ES-I3 (cell line): ENCODE results near the gene RIC8A.

Source experiments
- H3K36me3 ChIP-seq: 2 replicates; pipeline ENCODE4 v1.6.1; 2013; ENCODE audit warnings: mild to moderate bottlenecking, low read length, control low read depth, moderate library complexity; ENCODE audit not compliant: insufficient read depth
- H3K4me1 ChIP-seq: 2 replicates; pipeline ENCODE4 v1.6.1; 2013; ENCODE audit warnings: mild to moderate bottlenecking, control low read depth, low read length; ENCODE audit not compliant: insufficient read depth
- H3K9ac ChIP-seq: 2 replicates; pipeline ENCODE4 v1.6.1; 2013; ENCODE audit warnings: low read depth, mild to moderate bottlenecking, low read length, moderate library complexity
- H3K9me3 ChIP-seq: 2 replicates; pipeline ENCODE4 v1.6.1; 2013; ENCODE audit warnings: mild to moderate bottlenecking, low read length, moderate library complexity; ENCODE audit not compliant: control insufficient read depth, insufficient read depth

The RIC8A gene

GRCh38 chr11:200224-201003 lies 7.1 kb upstream of the RIC8A start:
- H3K36me3 ChIP-seq, result no peaks in the 10 kb centered on the region; the same call in 1 of the 2 replicates
- H3K9me3 ChIP-seq, result no peaks in the 10 kb centered on the region
- H3K4me1 ChIP-seq, result no peaks in the 10 kb centered on the region
- no peak overlapping the region for H3K9ac ChIP-seq

- Histone ChIP-seq H3K9me3 (no peaks in the 10 kb centered on the region), H3K9ac (no peak overlapping the region), H3K36me3 (no peaks in the 10 kb centered on the region; the same call in 1 of the 2 replicates), H3K4me1 (no peaks in the 10 kb centered on the region)
These were observed 5.5 kb upstream of the RIC8A start for GRCh38 chr11:201966-202365.

GRCh38 chr11:202490-202889 lies 5.0 kb upstream of the RIC8A start:
- H3K36me3 ChIP-seq, result no peaks in the 10 kb centered on the region; the same call in 1 of the 2 replicates
- H3K4me1 ChIP-seq, result no peaks in the 10 kb centered on the region
- H3K9ac ChIP-seq, result no peak overlapping the region
- H3K9me3 ChIP-seq, result no peaks in the 10 kb centered on the region

- H3K4me1 ChIP-seq, result no peaks in the 10 kb centered on the region
- no peaks in the 10 kb centered on the region; the same call in 1 of the 2 replicates for H3K36me3 ChIP-seq
- H3K9me3 ChIP-seq, result no peaks in the 10 kb centered on the region
- H3K9ac ChIP-seq, result no peak overlapping the region
These were observed 4.2 kb upstream of the RIC8A start for GRCh38 chr11:203056-203944.

GRCh38 chr11:203945-204586 lies 3.4 kb upstream of the RIC8A start:
- H3K4me1 ChIP-seq, result no peaks in the 10 kb centered on the region
- H3K36me3 ChIP-seq, result no peaks in the 10 kb centered on the region; the same call in 1 of the 2 replicates
- H3K9me3 ChIP-seq, result no peaks in the 10 kb centered on the region
- no peak overlapping the region for H3K9ac ChIP-seq

- H3K4me1 ChIP-seq, result peaks cover 3% of the 10 kb centered on the region; the same call in 1 of the 2 replicates
- H3K36me3 ChIP-seq, result no peaks in the 10 kb centered on the region; the same call in 1 of the 2 replicates
- H3K9ac ChIP-seq, result no peak overlapping the region
- H3K9me3 ChIP-seq, result no peaks in the 10 kb centered on the region
These were observed 2.9 kb upstream of the RIC8A start for GRCh38 chr11:204587-205109.

- Histone ChIP-seq H3K36me3 (peaks cover 3% of the 10 kb centered on the region), H3K4me1 (peaks cover 10% of the 10 kb centered on the region; the same call in 1 of the 2 replicates), H3K9me3 (no peaks in the 10 kb centered on the region), H3K9ac (no peak overlapping the region)
These were observed 2.1 kb upstream of the RIC8A start for GRCh38 chr11:205221-206001.

GRCh38 chr11:206002-206384 lies 1.5 kb upstream of the RIC8A start:
- Histone ChIP-seq H3K9ac (peak overlapping the region; percentile 95; the same call in 1 of the 2 replicates), H3K36me3 (peaks cover 5% of the 10 kb centered on the region), H3K9me3 (no peaks in the 10 kb centered on the region), H3K4me1 (peaks cover 13% of the 10 kb centered on the region; the same call in 1 of the 2 replicates)

- Histone ChIP-seq H3K9ac (peak overlapping the region; percentile 95), H3K4me1 (peaks cover 13% of the 10 kb centered on the region; the same call in 1 of the 2 replicates), H3K9me3 (no peaks in the 10 kb centered on the region), H3K36me3 (peaks cover 9% of the 10 kb centered on the region)
These were observed 841 bp upstream of the RIC8A start for GRCh38 chr11:206526-207207.

GRCh38 chr11:207863-208180 lies 314 bp downstream of the RIC8A start:
- Histone ChIP-seq H3K9ac (peak overlapping the region; percentile 74), H3K4me1 (peaks cover 13% of the 10 kb centered on the region; the same call in 1 of the 2 replicates)

GRCh38 chr11:208181-208916 lies 841 bp downstream of the RIC8A start:
- H3K36me3 ChIP-seq, result peaks cover 26% of the 10 kb centered on the region
- H3K4me1 ChIP-seq, result peaks cover 13% of the 10 kb centered on the region; the same call in 1 of the 2 replicates
- no peaks in the 10 kb centered on the region for H3K9me3 ChIP-seq
- peak overlapping the region; percentile 74 for H3K9ac ChIP-seq

More at GRCh38 chr11:207863-208180, 314 bp downstream of the RIC8A start:
- Histone ChIP-seq H3K36me3 (peaks cover 21% of the 10 kb centered on the region), H3K9me3 (no peaks in the 10 kb centered on the region)

- Histone ChIP-seq H3K9me3 (no peaks in the 10 kb centered on the region), H3K4me1 (peaks cover 13% of the 10 kb centered on the region; the same call in 1 of the 2 replicates), H3K9ac (peak overlapping the region; percentile 74), H3K36me3 (peaks cover 28% of the 10 kb centered on the region)
These were observed 1.4 kb downstream of the RIC8A start for GRCh38 chr11:208917-209260.
